NCI-H187 treated with DMSO at 0.1 percent for 48 hours (cell line): ENCODE data around the gene SUV39H2.
"Not testable (repeated sequence)": the region's sequence is repeated elsewhere in the genome, so short reads cannot be mapped to it uniquely, and the experiment has no call there.

ENCODE experiments used
- DNase-seq: peaks from one replicate; lab custom pipeline; 2025; lab: John Stamatoyannopoulos, UW

The SUV39H2 gene

GRCh38 chr10:14876764-14877163, 1.9 kb upstream of the SUV39H2 start:
- no peak for DNase-seq

GRCh38 chr10:14879124-14879927, 660 bp downstream of the SUV39H2 start:
- DNase-seq, result no peak

GRCh38 chr10:14879928-14880193, 1.2 kb downstream of the SUV39H2 start:
- DNase-seq, result no peak

GRCh38 chr10:14880229-14880628, 1.6 kb downstream of the SUV39H2 start:
- no peak for DNase-seq

- no peak for DNase-seq
Observed at GRCh38 chr10:14884082-14884481, 5.4 kb downstream of the SUV39H2 start.

- DNase-seq, result no peak
Observed at GRCh38 chr10:14889318-14889717, 10.7 kb downstream of the SUV39H2 start.

- DNase-seq, result no peak
Observed at GRCh38 chr10:14891151-14891550, 12.5 kb downstream of the SUV39H2 start.

- no peak for DNase-seq
Observed at GRCh38 chr10:14904316-14904732, 25.7 kb downstream of the SUV39H2 start.

GRCh38 chr10:14904864-14905263, 26.2 kb downstream of the SUV39H2 start:
- DNase-seq, result no peak

- DNase-seq, result no peak
Observed at GRCh38 chr10:14905890-14906289, 27.2 kb downstream of the SUV39H2 start.

GRCh38 chr10:14906765-14907164, 28.1 kb downstream of the SUV39H2 start:
- DNase-seq, result no peak

- not testable (repeated sequence) for DNase-seq
Observed at GRCh38 chr10:14907591-14907990, 28.9 kb downstream of the SUV39H2 start.

GRCh38 chr10:14909101-14909500, 30.4 kb downstream of the SUV39H2 start:
- no peak for DNase-seq

GRCh38 chr10:14910953-14911352, 32.3 kb downstream of the SUV39H2 start:
- DNase-seq, result no peak

- no peak for DNase-seq
Observed at GRCh38 chr10:14911801-14912200, 33.1 kb downstream of the SUV39H2 start.

- no peak for DNase-seq
Observed at GRCh38 chr10:14916600-14916999, 37.9 kb downstream of the SUV39H2 start.

GRCh38 chr10:14917827-14918226, 39.2 kb downstream of the SUV39H2 start:
- no peak for DNase-seq

GRCh38 chr10:14918964-14919363, 40.3 kb downstream of the SUV39H2 start:
- DNase-seq, result no peak

GRCh38 chr10:14924013-14924412, 45.3 kb downstream of the SUV39H2 start:
- DNase-seq, result no peak

- no peak for DNase-seq
Observed at GRCh38 chr10:14925268-14925667, 46.6 kb downstream of the SUV39H2 start.

GRCh38 chr10:14926061-14926470, 47.4 kb downstream of the SUV39H2 start:
- no peak for DNase-seq

- no peak for DNase-seq
Observed at GRCh38 chr10:14926722-14927416, 48.2 kb downstream of the SUV39H2 start.

- DNase-seq, result no peak
Observed at GRCh38 chr10:14930610-14931009, 51.9 kb downstream of the SUV39H2 start.

GRCh38 chr10:14936584-14936983, 57.9 kb downstream of the SUV39H2 start:
- DNase-seq, result no peak
